Mesenchymal stem cell (in vitro differentiated cells and primary cell): ENCODE results near the gene KIF13A.

Experiments
- DNase-seq: peaks from one replicate; pipeline ENCODE4 v3.0.0-alpha.2; 2013
- H2AFZ ChIP-seq: one replicate; pipeline ENCODE4 v1.6.1; 2013; ENCODE audit warnings: low read depth, mild to moderate bottlenecking, control low read depth, inconsistent platforms, low read length, moderate library complexity
- H2AK5ac ChIP-seq: 2 replicates; pipeline ENCODE4 v1.6.1; 2013; ENCODE audit warnings: low read length, moderate library complexity, mild to moderate bottlenecking, inconsistent platforms; ENCODE audit not compliant: severe bottlenecking
- H2BK120ac ChIP-seq: one replicate; pipeline ENCODE4 v1.6.1; 2013; ENCODE audit warnings: low read depth, mild to moderate bottlenecking, inconsistent platforms, low read length, moderate library complexity
- H2BK12ac ChIP-seq, 2 experiments: one replicate each; pipeline ENCODE4 v1.6.1; 2013; ENCODE audit warnings: inconsistent platforms in 2 of 2, low read length in 2 of 2, mild to moderate bottlenecking in 2 of 2, moderate library complexity in 2 of 2, control low read depth in 1 of 2
- H2BK15ac ChIP-seq: one replicate; pipeline ENCODE4 v1.6.1; 2013; ENCODE audit warnings: mild to moderate bottlenecking, low read depth, inconsistent platforms; ENCODE audit not compliant: poor library complexity, severe bottlenecking
- H2BK5ac ChIP-seq: 2 replicates; pipeline ENCODE4 v1.6.1; 2013; ENCODE audit warnings: low read depth, mild to moderate bottlenecking, low read length, control low read depth, inconsistent platforms; ENCODE audit not compliant: poor library complexity, severe bottlenecking
- H3K14ac ChIP-seq, 2 experiments: one replicate each; pipeline ENCODE4 v1.6.1; 2013; ENCODE audit warnings: inconsistent platforms in 2 of 2, low read length in 2 of 2, control low read depth in 1 of 2, mild to moderate bottlenecking in 1 of 2, moderate library complexity in 1 of 2
- H3K18ac ChIP-seq, 2 experiments: one replicate each; pipeline ENCODE4 v1.6.1; 2013; ENCODE audit warnings: inconsistent platforms in 2 of 2, low read length in 2 of 2, control low read depth in 1 of 2, low read depth in 1 of 2, mild to moderate bottlenecking in 1 of 2
- H3K23ac ChIP-seq, 2 experiments: one replicate each; pipeline ENCODE4 v1.6.1; 2013; ENCODE audit warnings: inconsistent platforms in 2 of 2, low read length in 2 of 2, mild to moderate bottlenecking in 2 of 2, moderate library complexity in 2 of 2, control low read depth in 1 of 2
- H3K27ac ChIP-seq: 2 replicates; pipeline ENCODE4 v1.5.1; 2013; ENCODE audit warnings: mild to moderate bottlenecking, moderate library complexity, low read length, control low read depth, inconsistent platforms; ENCODE audit not compliant: poor library complexity, severe bottlenecking
- H3K27me3 ChIP-seq, 2 experiments: 2 replicates each; pipeline versions ENCODE4 v1.6.1 to v1.7.0; 2013; ENCODE audit warnings: low read length in 2 of 2, mild to moderate bottlenecking in 2 of 2, moderate library complexity in 2 of 2, control low read depth in 1 of 2, inconsistent platforms in 1 of 2; ENCODE audit not compliant: control insufficient read depth in 1 of 2, insufficient read depth in 1 of 2
- H3K36me3 ChIP-seq, 2 experiments: 2 replicates each; pipeline versions ENCODE4 v1.6.1 to v1.7.0; 2013; ENCODE audit warnings: low read length in 2 of 2, control low read depth in 1 of 2, inconsistent platforms in 1 of 2, low read depth in 1 of 2, mild to moderate bottlenecking in 1 of 2; ENCODE audit not compliant: insufficient read depth in 2 of 2, control insufficient read depth in 1 of 2
- H3K4ac ChIP-seq, 2 experiments: one replicate each; pipeline ENCODE4 v1.6.1; 2013; ENCODE audit warnings: inconsistent platforms in 2 of 2, low read length in 2 of 2, mild to moderate bottlenecking in 2 of 2, moderate library complexity in 2 of 2, control low read depth in 1 of 2, low read depth in 1 of 2
- H3K4me1 ChIP-seq: 2 replicates; pipeline ENCODE4 v1.6.1; 2013; ENCODE audit warnings: low read depth, low read length, control low read depth; ENCODE audit not compliant: control insufficient read depth, insufficient read depth
- H3K4me2 ChIP-seq: 2 replicates; pipeline ENCODE4 v1.6.1; 2013; ENCODE audit warnings: low read length, mild to moderate bottlenecking, inconsistent platforms; ENCODE audit not compliant: poor library complexity, severe bottlenecking
- H3K4me3 ChIP-seq, 2 experiments: 2 replicates each; pipeline versions ENCODE4 v1.5.1 to v1.7.0; 2013; ENCODE audit warnings: low read length in 2 of 2, mild to moderate bottlenecking in 2 of 2, control low read depth in 1 of 2, low read depth in 1 of 2; ENCODE audit not compliant: insufficient read depth in 1 of 2
- H3K79me1 ChIP-seq: replicated peaks from 2 replicates; pipeline ENCODE4 v1.6.1; 2013; ENCODE audit warnings: mild to moderate bottlenecking, control low read depth, low read length, inconsistent platforms; ENCODE audit not compliant: poor library complexity, severe bottlenecking
- H3K9ac ChIP-seq: 2 replicates; pipeline ENCODE4 v1.7.0; 2013; ENCODE audit warnings: mild to moderate bottlenecking, low read length, moderate library complexity
- H3K9me3 ChIP-seq: 2 replicates; pipeline ENCODE4 v1.7.0; 2013; ENCODE audit warnings: mild to moderate bottlenecking, low read length; ENCODE audit not compliant: control insufficient read depth
- H4K8ac ChIP-seq: one replicate; pipeline ENCODE4 v1.6.1; 2013; ENCODE audit warnings: inconsistent platforms, mild to moderate bottlenecking, low read length, moderate library complexity
- H4K91ac ChIP-seq: one replicate; pipeline ENCODE4 v1.6.1; 2013; ENCODE audit warnings: mild to moderate bottlenecking, low read length, inconsistent platforms
- whole genome bisulfite sequencing: methylation state at CpG from one replicate; pipeline ENCODE4 v1.1.7; 2013; ENCODE audit warnings: mixed read lengths; 5-methylcytosine and 5-hydroxymethylcytosine counted together

Gene KIF13A

DNA sequence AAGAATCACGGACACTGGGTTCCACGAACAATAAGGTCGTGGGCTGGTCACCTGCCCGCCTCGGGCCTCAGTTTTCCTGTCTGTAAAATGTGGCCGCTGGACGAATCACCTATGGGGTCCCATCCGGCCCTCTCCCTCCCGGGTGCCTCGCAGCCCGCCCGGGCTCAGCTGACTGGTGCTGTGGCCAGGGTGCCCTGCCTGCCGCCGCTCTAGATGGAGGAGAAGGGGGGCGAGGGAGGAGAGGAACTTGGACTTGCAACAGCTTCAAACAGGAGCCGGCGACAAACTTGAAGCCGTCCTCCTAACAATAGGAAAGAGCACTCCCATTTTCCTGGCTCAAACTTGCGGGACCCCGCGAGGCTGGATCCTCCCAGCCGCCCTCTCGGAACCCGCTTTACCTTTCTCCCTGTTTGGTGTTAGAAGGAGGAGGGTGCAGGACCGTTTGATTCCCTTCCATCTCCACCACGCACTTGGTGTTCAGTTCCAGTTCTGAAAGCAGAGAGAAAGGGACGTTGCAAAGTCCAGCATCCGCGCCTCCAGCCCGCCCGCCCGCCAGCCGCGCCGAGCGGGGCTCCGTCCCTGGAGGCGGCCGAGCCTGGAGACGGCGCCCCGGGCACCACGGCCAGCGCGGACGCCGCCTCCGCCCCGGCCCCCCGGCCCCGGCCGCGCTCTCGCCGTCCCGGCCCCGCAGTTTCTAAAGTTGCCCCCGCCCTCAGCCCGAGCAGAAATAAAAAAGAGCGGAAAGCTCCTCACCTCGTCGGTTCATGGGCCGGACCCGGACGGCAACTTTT, 584 bp downstream of the KIF13A start:
- H2BK5ac ChIP-seq = peak overlapping the region; percentile 61
- peaks cover 5% of the 10 kb centered on the region for H3K4me1 ChIP-seq
- WGBS = 2% methylated on average over 53 of the region's 65 CpGs
- H3K27me3 ChIP-seq = no peaks in the 10 kb centered on the region
- no peak overlapping the region for H2AK5ac ChIP-seq
- H2BK12ac ChIP-seq = peak overlapping the region in 1 of 2 experiments; percentile 57
- H3K14ac ChIP-seq = peak overlapping the region; percentile 79 to 92
- peak overlapping the region in 1 of 2 experiments; percentile 23 for H3K23ac ChIP-seq
- H2BK120ac ChIP-seq = peak overlapping the region; percentile 93
- peak overlapping the region; percentile 69 for H3K4me2 ChIP-seq
- H2AFZ ChIP-seq = no peak overlapping the region
- peak overlapping the region; percentile 77 to 89 for H3K4me3 ChIP-seq
- DNase-seq = peak; percentile 66
- peak overlapping the region; percentile 81 for H4K91ac ChIP-seq
- peaks cover 10% of the 10 kb centered on the region for H3K79me1 ChIP-seq
- peak overlapping the region; percentile 69 for H4K8ac ChIP-seq
- H3K9ac ChIP-seq = peak overlapping the region; percentile 97
- peaks cover 0 to 14% of the 10 kb centered on the region in 2 experiments for H3K36me3 ChIP-seq
- H3K27ac ChIP-seq = peak overlapping the region; percentile 79
- peak overlapping the region; percentile 71 to 92 for H3K4ac ChIP-seq
- H3K18ac ChIP-seq = peak overlapping the region; percentile 67 to 92
- H3K9me3 ChIP-seq = no peaks in the 10 kb centered on the region
- peak overlapping the region; percentile 2 for H2BK15ac ChIP-seq

DNA sequence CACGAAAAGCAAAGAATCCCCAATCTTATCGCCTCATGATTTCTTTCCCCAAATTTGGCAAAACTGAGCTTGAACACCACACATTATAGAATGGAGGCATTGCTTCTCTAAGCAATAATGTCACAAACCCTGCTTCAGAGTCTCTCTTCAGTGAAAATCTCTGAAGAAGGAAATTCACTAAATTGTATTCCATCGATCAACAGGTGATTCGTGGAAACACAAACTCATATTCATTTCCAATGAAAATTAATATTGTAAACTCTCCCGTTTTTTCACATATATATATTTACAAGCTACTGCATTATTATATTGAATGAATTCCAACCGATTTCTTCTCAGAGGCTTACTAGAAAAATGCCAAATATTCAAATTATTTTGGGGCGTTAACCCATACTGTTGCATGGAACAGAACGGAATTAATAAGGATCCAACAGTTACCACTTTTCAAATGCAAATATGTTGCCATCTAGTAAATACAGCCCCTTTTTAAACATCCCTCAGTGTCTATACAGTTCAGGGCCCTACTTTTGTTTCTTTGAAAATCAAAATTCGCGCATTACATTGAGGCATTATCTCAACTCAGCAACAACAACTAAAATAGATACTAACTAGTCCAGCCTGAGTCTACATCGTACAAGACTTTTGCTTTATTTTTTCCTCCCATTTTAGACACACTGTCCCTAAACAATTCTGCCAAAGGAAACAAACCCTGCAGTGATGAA, 1.3 kb downstream of the KIF13A start:
- Histone ChIP-seq H2BK12ac (peak overlapping the region in 1 of 2 experiments; percentile 57), H3K18ac (peak overlapping the region in 1 of 2 experiments; percentile 67), H3K9me3 (no peaks in the 10 kb centered on the region), H3K4ac (peak overlapping the region in 1 of 2 experiments; percentile 71), H3K27ac (no peak overlapping the region), H2BK120ac (peak overlapping the region; percentile 45), H4K8ac (no peak overlapping the region), H3K14ac (no peak overlapping the region), H3K79me1 (peaks cover 12% of the 10 kb centered on the region), H3K36me3 (peaks cover 0 to 19% of the 10 kb centered on the region in 2 experiments), H3K23ac (no peak overlapping the region), H3K4me3 (peak overlapping the region; percentile 77 to 89), H3K27me3 (no peaks in the 10 kb centered on the region), H2BK5ac (no peak overlapping the region), H3K4me2 (peak overlapping the region; percentile 69), H3K9ac (peak overlapping the region; percentile 97), H3K4me1 (peaks cover 6% of the 10 kb centered on the region), H2AFZ (no peak overlapping the region), H4K91ac (no peak overlapping the region), H2AK5ac (no peak overlapping the region), H2BK15ac (no peak overlapping the region)
- WGBS = 55% methylated on average over 11 of the region's 11 CpGs
- DNase-seq = no peak

GRCh38 chr6:17984812-17985670, 2.4 kb downstream of the KIF13A start:
- Histone ChIP-seq H2BK12ac (no peak overlapping the region), H3K4me3 (peak overlapping the region in 1 of 2 experiments; percentile 89), H3K79me1 (peaks cover 12% of the 10 kb centered on the region), H2BK120ac (no peak overlapping the region), H4K8ac (no peak overlapping the region), H3K18ac (no peak overlapping the region), H3K23ac (no peak overlapping the region), H2AFZ (no peak overlapping the region), H2AK5ac (no peak overlapping the region), H2BK5ac (no peak overlapping the region), H3K27ac (no peak overlapping the region), H2BK15ac (no peak overlapping the region), H3K27me3 (no peaks in the 10 kb centered on the region), H3K4ac (no peak overlapping the region), H4K91ac (no peak overlapping the region), H3K4me2 (peak overlapping the region; percentile 38), H3K14ac (no peak overlapping the region), H3K9me3 (no peaks in the 10 kb centered on the region), H3K9ac (peak overlapping the region; percentile 97), H3K4me1 (peaks cover 5% of the 10 kb centered on the region), H3K36me3 (peaks cover 0 to 19% of the 10 kb centered on the region in 2 experiments)
- DNase-seq = no peak
- WGBS = 65% methylated on average over 7 of the region's 11 CpGs
